Loucy (cell line): ENCODE results near the gene ARHGEF26.

Experiments
- H2AFZ ChIP-seq: fragments of 200-600 bp; sonication (generic); 2 replicates; pipeline ENCODE4 v1.6.0; 2016; ENCODE audit warnings: antibody characterized with exemption, mild to moderate bottlenecking, low read length, moderate library complexity
- H3F3A ChIP-seq: fragments of 200-600 bp; 2 replicates; pipeline ENCODE4 v1.6.0; 2016; ENCODE audit warnings: antibody characterized with exemption, low read depth, mild to moderate bottlenecking
- H3K27me3 ChIP-seq: fragments of 200-600 bp; sonication (generic); 2 replicates; pipeline ENCODE4 v1.6.1; 2014; ENCODE audit warnings: low read length, mild to moderate bottlenecking; ENCODE audit not compliant: insufficient read depth, poor library complexity, severe bottlenecking
- H3K36me3 ChIP-seq: fragments of 200-600 bp; sonication (generic); 2 replicates; pipeline ENCODE4 v1.6.1; 2016; ENCODE audit warnings: low read length; ENCODE audit not compliant: insufficient read depth
- H3K4me1 ChIP-seq: fragments of 200-600 bp; sonication (generic); 2 replicates; pipeline ENCODE4 v1.5.1; 2014; ENCODE audit warnings: low read length, mild to moderate bottlenecking; ENCODE audit not compliant: insufficient read depth, poor library complexity, severe bottlenecking
- H3K4me2 ChIP-seq: fragments of 200-600 bp; sonication (generic); 2 replicates; pipeline ENCODE4 v1.6.0; 2014; ENCODE audit warnings: antibody characterized with exemption, low read length, low read depth, mild to moderate bottlenecking; ENCODE audit not compliant: poor library complexity, severe bottlenecking
- H3K4me3 ChIP-seq: fragments of 200-600 bp; sonication (generic); 2 replicates; pipeline ENCODE4 v1.5.1; 2014; ENCODE audit warnings: low read length, mild to moderate bottlenecking, mixed read lengths; ENCODE audit not compliant: poor library complexity, severe bottlenecking
- H3K79me2 ChIP-seq: fragments of 200-600 bp; sonication (generic); 2 replicates; pipeline ENCODE4 v1.6.1; 2014; ENCODE audit warnings: low read length; ENCODE audit not compliant: insufficient read depth
- H3K9ac ChIP-seq: fragments of 200-600 bp; sonication (generic); 2 replicates; pipeline ENCODE4 v1.6.0; 2014; ENCODE audit warnings: mild to moderate bottlenecking, low read depth, low read length, moderate library complexity; ENCODE audit not compliant: poor library complexity, severe bottlenecking
- H3K9me2 ChIP-seq: fragments of 200-600 bp; sonication (generic); replicated peaks from 2 replicates; pipeline ENCODE4 v1.6.1; 2016; ENCODE audit warnings: low read depth, low read length, mixed read lengths
- H3K9me3 ChIP-seq: fragments of 200-600 bp; sonication (generic); 2 replicates; pipeline ENCODE4 v1.6.1; 2014; ENCODE audit warnings: mild to moderate bottlenecking, antibody characterized with exemption, low read length, low read depth; ENCODE audit not compliant: insufficient read depth
- H4K20me1 ChIP-seq: fragments of 200-600 bp; sonication (generic); 2 replicates; pipeline ENCODE4 v1.6.0; 2014; ENCODE audit warnings: antibody characterized with exemption, low read length, mild to moderate bottlenecking; ENCODE audit not compliant: insufficient read depth, poor library complexity, severe bottlenecking
- EZH2phosphoT487 ChIP-seq: fragments of 200-600 bp; IDR thresholded peaks from 2 replicates; pipeline ENCODE4 v1.6.1; 2018; ENCODE audit warnings: antibody characterized with exemption, mild to moderate bottlenecking, moderate library complexity, borderline replicate concordance
- TF ChIP-seq, protein P1 (sequence below): fragments of 200-600 bp; sonication (generic); conservative IDR thresholded peaks from 2 replicates; pipeline ENCODE4 v1.5.1; 2014; ENCODE audit warnings: mild to moderate bottlenecking, antibody characterized with exemption, low read length

The ARHGEF26 gene

DNA sequence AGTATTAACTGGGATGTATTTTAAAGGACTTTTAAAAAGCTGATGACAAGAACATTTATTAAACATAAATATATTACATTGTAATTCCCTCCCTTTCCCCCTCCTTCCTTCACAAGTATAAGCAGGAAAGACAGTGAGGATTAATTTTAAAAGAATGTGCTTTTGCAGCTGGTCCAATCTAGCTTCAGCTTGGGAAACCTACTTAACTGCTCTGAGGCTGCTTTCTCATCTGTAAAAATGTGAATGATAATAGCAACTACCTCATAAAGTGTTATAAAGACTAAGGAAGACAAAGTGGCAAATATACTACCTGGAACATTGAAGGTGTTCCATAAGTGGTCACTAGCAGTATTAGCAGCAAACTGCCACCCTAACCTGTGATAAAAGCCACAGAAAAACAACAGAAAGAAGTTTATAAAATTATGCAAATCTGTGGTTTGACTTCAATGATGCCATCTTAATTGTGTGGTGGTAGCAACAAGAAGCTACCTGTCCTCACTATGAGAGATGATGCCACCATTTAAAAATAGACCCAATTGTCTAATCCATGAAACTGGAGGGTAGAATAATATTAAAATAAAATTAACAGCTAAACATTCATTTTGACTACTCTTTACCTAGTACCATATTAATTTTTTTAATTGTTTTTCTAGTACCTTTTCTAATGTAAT lies 183.1 kb downstream of the ARHGEF26 start:
- H3F3A ChIP-seq, result no peaks in the 10 kb centered on the region
- H3K4me3 ChIP-seq, result no peak overlapping the region
- H3K9me3 ChIP-seq, result no peaks in the 10 kb centered on the region
- peaks cover 14% of the 10 kb centered on the region for H4K20me1 ChIP-seq
- TF ChIP-seq EZH2phosphoT487, result no peak
- TF ChIP-seq, protein P1, sequence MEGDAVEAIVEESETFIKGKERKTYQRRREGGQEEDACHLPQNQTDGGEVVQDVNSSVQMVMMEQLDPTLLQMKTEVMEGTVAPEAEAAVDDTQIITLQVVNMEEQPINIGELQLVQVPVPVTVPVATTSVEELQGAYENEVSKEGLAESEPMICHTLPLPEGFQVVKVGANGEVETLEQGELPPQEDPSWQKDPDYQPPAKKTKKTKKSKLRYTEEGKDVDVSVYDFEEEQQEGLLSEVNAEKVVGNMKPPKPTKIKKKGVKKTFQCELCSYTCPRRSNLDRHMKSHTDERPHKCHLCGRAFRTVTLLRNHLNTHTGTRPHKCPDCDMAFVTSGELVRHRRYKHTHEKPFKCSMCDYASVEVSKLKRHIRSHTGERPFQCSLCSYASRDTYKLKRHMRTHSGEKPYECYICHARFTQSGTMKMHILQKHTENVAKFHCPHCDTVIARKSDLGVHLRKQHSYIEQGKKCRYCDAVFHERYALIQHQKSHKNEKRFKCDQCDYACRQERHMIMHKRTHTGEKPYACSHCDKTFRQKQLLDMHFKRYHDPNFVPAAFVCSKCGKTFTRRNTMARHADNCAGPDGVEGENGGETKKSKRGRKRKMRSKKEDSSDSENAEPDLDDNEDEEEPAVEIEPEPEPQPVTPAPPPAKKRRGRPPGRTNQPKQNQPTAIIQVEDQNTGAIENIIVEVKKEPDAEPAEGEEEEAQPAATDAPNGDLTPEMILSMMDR, result no peak
- no peaks in the 10 kb centered on the region for H3K27me3 ChIP-seq
- peaks cover 6% of the 10 kb centered on the region for H3K4me1 ChIP-seq
- no peak overlapping the region for H2AFZ ChIP-seq
- H3K9ac ChIP-seq, result no peak overlapping the region
- H3K4me2 ChIP-seq, result no peak overlapping the region
- H3K79me2 ChIP-seq, result peaks cover 6% of the 10 kb centered on the region; the same call in 1 of the 2 replicates
- H3K36me3 ChIP-seq, result peaks cover 99% of the 10 kb centered on the region
- H3K9me2 ChIP-seq, result no peaks in the 10 kb centered on the region

DNA sequence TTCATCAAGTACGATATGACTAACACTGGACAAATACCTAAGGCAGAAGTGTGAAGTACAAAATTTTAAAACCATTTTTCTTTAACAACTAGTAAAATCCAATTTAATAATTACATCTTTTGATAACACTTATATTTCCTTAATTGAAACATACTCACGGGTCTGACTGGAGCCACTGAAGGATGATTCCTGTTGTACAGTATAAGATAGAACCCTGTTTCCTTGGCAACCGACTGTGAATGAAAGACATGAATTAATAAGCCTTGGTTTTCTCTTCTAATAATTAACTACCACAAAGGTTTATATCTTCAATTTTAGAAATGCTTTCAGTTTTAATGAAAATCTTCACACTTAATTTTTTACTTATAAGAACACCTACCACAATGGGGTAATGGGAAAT lies 183.7 kb downstream of the ARHGEF26 start:
- no peak overlapping the region for H3K4me2 ChIP-seq
- H3K9me3 ChIP-seq, result no peaks in the 10 kb centered on the region
- H3K9me2 ChIP-seq, result no peaks in the 10 kb centered on the region
- H3K36me3 ChIP-seq, result peaks cover 99% of the 10 kb centered on the region
- peaks cover 14% of the 10 kb centered on the region for H4K20me1 ChIP-seq
- H3K4me3 ChIP-seq, result no peak overlapping the region
- H3K27me3 ChIP-seq, result no peaks in the 10 kb centered on the region
- no peak overlapping the region for H2AFZ ChIP-seq
- TF ChIP-seq EZH2phosphoT487, result no peak
- TF ChIP-seq, protein P1, result no peak
- peaks cover 6% of the 10 kb centered on the region for H3K4me1 ChIP-seq
- no peak overlapping the region for H3K9ac ChIP-seq
- H3F3A ChIP-seq, result no peaks in the 10 kb centered on the region
- peaks cover 6% of the 10 kb centered on the region; the same call in 1 of the 2 replicates for H3K79me2 ChIP-seq

DNA sequence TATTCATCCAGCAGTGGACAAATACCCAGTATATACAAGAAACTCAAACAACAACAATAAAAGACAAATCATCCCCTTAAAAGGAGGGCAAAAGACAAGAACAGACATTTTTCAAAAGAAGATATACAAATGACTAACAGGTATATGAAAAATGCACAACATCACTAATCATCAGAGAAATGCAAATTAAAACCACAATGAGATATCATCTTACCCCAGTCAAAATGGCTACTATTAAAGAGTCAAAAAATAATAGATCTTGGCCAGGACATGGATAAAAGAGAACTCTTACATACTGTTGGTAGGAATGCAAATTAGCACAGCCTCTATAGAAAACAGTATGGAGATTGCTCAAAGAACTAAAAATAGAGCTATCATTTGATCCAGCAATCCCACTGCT lies 186.2 kb downstream of the ARHGEF26 start:
- H3K9ac ChIP-seq, result no peak overlapping the region
- H3F3A ChIP-seq, result no peaks in the 10 kb centered on the region
- H3K4me1 ChIP-seq, result peaks cover 6% of the 10 kb centered on the region
- H2AFZ ChIP-seq, result no peak overlapping the region
- no peaks in the 10 kb centered on the region for H3K27me3 ChIP-seq
- H3K4me2 ChIP-seq, result no peak overlapping the region
- H3K9me3 ChIP-seq, result no peaks in the 10 kb centered on the region
- no peak for TF ChIP-seq EZH2phosphoT487
- TF ChIP-seq, protein P1, result no peak
- H3K79me2 ChIP-seq, result peaks cover 6% of the 10 kb centered on the region
- H3K36me3 ChIP-seq, result peaks cover 86% of the 10 kb centered on the region
- no peak overlapping the region for H3K4me3 ChIP-seq
- H3K9me2 ChIP-seq, result no peaks in the 10 kb centered on the region
- peaks cover 14% of the 10 kb centered on the region for H4K20me1 ChIP-seq
